Small intestine (tissue), 7 donors: ENCODE results near the gene OR4N2. TPM values are rescaled to one million over a fixed set of nuclear protein-coding genes. Genes with fewer than 3 reads are reported as not detected.
"Not testable (repeated sequence)": the region's sequence is repeated elsewhere in the genome, so short reads cannot be mapped to it uniquely, and the experiment has no call there.

Experiments
- DNase-seq, 2 donors: peaks; one replicate each; pipeline versions ENCODE4 v3.0.0 to v3.0.0-alpha.2; 2013
- FAIRE-seq: peaks from 2 replicates; lab custom pipeline; 2012; peaks lifted over from hg19 to GRCh38; lab: Jason Lieb, UNC
- H3K27ac ChIP-seq, 3 donors: one replicate each; pipeline ENCODE4 v1.5.1; 2013; ENCODE audit warnings: low read length in 2 of 3, mild to moderate bottlenecking in 2 of 3, control low read depth in 1 of 3, inconsistent platforms in 1 of 3, low read depth in 1 of 3, moderate library complexity in 1 of 3
- H3K27me3 ChIP-seq, 3 donors: one replicate each; pipeline ENCODE4 v1.6.1; 2013; ENCODE audit warnings: low read length in 3 of 3, inconsistent platforms in 1 of 3; ENCODE audit not compliant: control insufficient read depth in 3 of 3, insufficient read depth in 3 of 3
- H3K36me3 ChIP-seq, 3 donors: one replicate each; pipeline ENCODE4 v1.6.1; 2013; ENCODE audit warnings: low read length in 3 of 3, inconsistent platforms in 1 of 3, low read depth in 1 of 3, mild to moderate bottlenecking in 1 of 3, moderate library complexity in 1 of 3; ENCODE audit not compliant: control insufficient read depth in 3 of 3, insufficient read depth in 2 of 3
- H3K4me1 ChIP-seq, 3 donors: one replicate each; pipeline ENCODE4 v1.6.1; 2013; ENCODE audit warnings: low read length in 2 of 3, inconsistent platforms in 1 of 3, low read depth in 1 of 3, mild to moderate bottlenecking in 1 of 3, moderate library complexity in 1 of 3; ENCODE audit not compliant: control insufficient read depth in 3 of 3, insufficient read depth in 2 of 3
- H3K4me3 ChIP-seq, 3 donors: one replicate each; pipeline ENCODE4 v1.5.1; 2013; ENCODE audit warnings: low read length in 3 of 3, control low read depth in 1 of 3, inconsistent platforms in 1 of 3, low read depth in 1 of 3, mild to moderate bottlenecking in 1 of 3, moderate library complexity in 1 of 3
- H3K9me3 ChIP-seq, 2 donors: one replicate each; pipeline ENCODE4 v1.6.1; 2013; ENCODE audit warnings: low read depth in 1 of 2, low read length in 1 of 2; ENCODE audit not compliant: control insufficient read depth in 2 of 2, insufficient read depth in 1 of 2
- whole genome bisulfite sequencing, 3 donors: extraction: QIAGEN DNeasy Blood & Tissue Kit; methylation state at CpG; one replicate each; pipeline ENCODE4 v1.1.7; 2013; 5-methylcytosine and 5-hydroxymethylcytosine counted together
- polyA plus RNA-seq, 4 donors: library from polyadenylated mRNA; stranded (reverse) in 3 of 4; unstranded in 1 of 4; fragments of 200-250 nt in 3 of 4; fragments of 120-200 nt in 1 of 4; gene quantifications; one replicate each; pipeline versions ENCODE4 v1.2.1 to v1.2.3, GENCODE V29; 2013
- donor health status: healthy with polysubstance abuse.
- donor health status: control.
- donor health status: control.
- donor health status: Bipolar disorder and iron deficiency.
- donor health status: healthy.

OR4N2 gene
- polyA plus RNA-seq, 4 donors, result not detected

DNA sequence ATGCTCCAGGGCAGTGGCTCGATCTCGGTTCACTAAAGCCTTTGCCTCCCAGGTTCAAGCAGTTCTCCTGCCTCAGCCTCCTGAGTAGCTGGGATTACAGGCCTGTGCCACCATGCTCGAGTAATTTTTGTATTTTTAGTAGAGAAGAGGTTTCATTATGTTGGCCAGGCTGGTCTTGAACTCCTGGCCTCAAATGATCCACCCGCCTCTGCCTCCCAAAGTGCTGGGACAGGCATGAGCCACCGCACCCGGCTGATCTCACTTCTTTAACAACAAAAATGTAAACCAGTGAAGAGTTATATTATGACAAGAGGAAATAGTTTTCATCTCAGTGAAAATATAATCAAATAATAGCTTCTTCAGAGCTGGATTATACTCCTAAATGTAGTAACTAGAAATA, 16.3 kb upstream of the OR4N2 start:
- not testable (repeated sequence) for H3K4me1 ChIP-seq, H3K27me3 ChIP-seq, H3K36me3 ChIP-seq, H3K27ac ChIP-seq, FAIRE-seq, DNase-seq, H3K4me3 ChIP-seq
- 74 to 79% (median 74%) methylated on average over 6 of the region's 6 CpGs for WGBS, 3 donors
- peaks cover 2 to 13% of the 10 kb centered on the region in 2 donors for H3K9me3 ChIP-seq

DNA sequence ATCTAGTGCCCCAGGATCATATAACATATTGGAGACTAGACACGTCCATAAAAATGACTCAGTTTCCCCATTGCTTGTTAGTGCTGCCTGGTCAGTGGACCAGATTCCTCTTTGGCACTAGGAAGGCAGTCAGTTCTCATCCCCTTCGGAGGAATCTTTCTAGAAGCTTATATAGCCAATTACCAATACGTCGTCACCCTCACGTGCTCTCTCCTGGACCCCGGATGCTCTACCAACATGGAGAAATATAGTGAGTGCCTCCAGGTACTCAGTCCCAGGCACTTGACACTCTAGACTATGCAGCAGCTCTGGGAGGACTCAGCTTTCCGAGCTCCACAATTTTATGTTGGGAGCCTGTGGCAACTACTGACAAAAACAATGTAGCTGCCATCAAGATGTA, 15.4 kb upstream of the OR4N2 start:
- FAIRE-seq, result not testable (repeated sequence)

DNA sequence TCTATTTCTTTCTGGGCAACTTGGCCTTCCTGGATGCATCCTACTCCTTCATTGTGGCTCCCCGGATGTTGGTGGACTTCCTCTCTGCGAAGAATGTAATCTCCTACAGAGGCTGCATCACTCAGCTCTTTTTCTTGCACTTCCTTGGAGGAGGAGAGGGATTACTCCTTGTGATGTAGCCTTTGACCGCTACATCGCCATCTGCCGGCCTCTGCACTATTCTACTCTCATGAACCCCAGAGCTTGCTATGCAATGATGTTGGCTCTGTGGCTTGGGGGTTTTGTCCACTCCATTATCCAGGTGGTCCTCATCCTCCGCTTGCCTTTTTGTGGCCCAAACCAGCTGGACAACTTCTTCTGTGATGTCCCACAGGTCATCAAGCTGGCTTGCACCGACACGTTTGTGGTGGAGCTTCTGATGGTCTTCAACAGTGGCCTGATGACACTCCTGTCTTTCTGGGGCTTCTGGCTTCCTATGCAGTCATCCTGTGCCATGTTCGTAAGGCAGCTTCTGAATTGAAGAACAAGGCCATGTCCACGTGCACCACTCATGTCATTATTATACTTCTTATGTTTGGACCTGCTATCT, 7.0 kb upstream of the OR4N2 start:
- peaks cover 0 to 24% of the 10 kb centered on the region in 2 donors for H3K9me3 ChIP-seq
- H3K27me3 ChIP-seq, DNase-seq, H3K27ac ChIP-seq, H3K4me1 ChIP-seq, H3K4me3 ChIP-seq, FAIRE-seq, H3K36me3 ChIP-seq: not testable (repeated sequence)
- WGBS, 3 donors, result 70 to 74% (median 73%) methylated on average over 10 of the region's 10 CpGs

More for the DNA sequence above, 15.4 kb upstream of the OR4N2 start:
- not testable (repeated sequence) for DNase-seq, H3K4me3 ChIP-seq, H3K27ac ChIP-seq, H3K36me3 ChIP-seq, H3K27me3 ChIP-seq, H3K4me1 ChIP-seq
- WGBS, 3 donors, result 64 to 72% (median 66%) methylated on average over 7 of the region's 7 CpGs
- peaks cover 2 to 13% of the 10 kb centered on the region in 2 donors for H3K9me3 ChIP-seq

DNA sequence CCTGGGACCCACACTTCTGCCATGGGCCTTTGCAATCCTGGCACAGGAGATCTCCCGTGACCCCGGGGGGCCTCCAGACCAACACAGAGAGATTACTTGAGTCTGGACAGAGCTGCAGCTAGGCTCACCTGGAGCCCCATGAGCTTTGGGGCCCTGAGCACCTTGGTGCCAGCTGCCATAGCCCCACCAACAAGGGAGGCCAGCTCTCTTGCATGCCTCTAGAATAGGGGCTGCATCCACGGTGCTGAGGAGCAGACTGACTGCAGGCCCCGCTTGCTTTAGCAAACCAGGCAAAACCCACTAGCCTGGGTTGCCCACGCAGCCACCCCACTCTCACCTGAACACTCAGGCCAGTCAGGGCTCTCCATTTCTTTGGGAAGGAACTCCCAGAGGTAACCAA, 3.7 kb upstream of the OR4N2 start:
- H3K9me3 ChIP-seq, result peaks cover 0 to 24% of the 10 kb centered on the region in 2 donors
- FAIRE-seq (no peak), DNase-seq (no peak)
- WGBS, 3 donors, result 81 to 92% (median 91%) methylated on average over 5 of the region's 5 CpGs
- H3K27ac ChIP-seq, result no peak overlapping the region
- no peaks in the 10 kb centered on the region for H3K27me3 ChIP-seq
- H3K4me3 ChIP-seq, result no peak overlapping the region
- H3K36me3 ChIP-seq, result no peaks in the 10 kb centered on the region
- no peaks in the 10 kb centered on the region for H3K4me1 ChIP-seq

DNA sequence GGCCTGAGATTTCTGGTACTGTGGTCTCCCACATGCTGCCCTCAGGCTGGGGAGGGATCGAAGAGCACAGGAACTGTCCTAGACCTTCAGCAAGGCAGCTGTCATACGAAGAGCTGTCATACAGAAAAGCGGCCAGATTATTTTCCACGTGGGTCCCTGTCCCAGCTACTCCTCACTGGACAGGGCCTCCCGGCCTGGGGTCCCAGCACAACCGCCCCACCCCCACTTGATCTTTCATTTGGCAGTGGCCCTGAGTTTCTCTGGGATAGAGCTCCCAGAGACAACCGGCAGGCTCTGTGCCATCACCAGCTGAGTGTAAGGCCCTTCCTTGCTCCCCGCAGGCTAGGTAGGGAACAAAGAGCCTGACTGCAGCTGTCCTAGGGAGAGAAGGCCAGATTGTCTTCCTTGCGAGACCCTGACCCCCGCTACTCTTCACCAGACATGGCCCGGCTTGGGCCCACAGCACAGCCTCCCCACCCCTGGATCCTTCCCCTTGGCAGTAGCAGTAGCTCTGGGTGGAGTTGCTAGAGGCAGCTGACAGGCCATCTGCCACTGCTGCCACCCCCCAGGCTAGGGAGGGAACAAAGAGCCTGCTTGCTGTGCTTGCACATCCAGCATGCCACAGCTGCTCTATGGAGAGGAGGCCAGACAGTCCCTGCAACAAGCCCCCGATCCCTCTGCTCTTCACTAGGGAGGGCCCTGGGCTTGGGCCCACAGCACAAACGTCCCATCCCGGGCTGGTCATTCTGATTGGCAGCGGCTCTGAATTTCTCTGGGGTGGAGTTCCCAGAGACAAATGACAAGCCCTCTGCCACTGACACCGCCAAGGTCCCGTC, 3.1 kb upstream of the OR4N2 start:
- DNase-seq, result no peak
- WGBS, 3 donors, result 81 to 85% (median 83%) methylated on average over 17 of the region's 17 CpGs

DNA sequence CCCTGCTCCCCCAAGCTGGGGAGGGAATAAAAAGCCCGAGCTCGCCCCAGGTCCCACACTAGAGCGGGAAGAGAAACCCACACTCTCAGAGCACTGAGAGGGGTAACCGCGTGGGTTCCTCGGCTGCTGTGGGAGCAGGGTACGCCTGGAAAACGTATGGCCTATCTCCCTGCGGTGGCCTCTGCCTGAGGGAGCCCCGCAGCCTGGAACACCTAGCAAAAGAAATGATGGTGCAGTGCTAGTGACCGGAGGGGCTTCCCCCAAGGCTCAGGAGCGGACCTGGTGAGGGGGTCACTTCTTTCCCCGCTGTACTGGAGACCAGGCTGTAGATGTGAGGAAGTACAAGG, 2.5 kb upstream of the OR4N2 start:
- H3K27me3 ChIP-seq, result no peaks in the 10 kb centered on the region
- H3K9me3 ChIP-seq, result peaks cover 0 to 24% of the 10 kb centered on the region in 2 donors
- FAIRE-seq, result no peak
- no peak overlapping the region for H3K27ac ChIP-seq
- 82 to 83% (median 82%) methylated on average over 13 of the region's 13 CpGs for WGBS, 3 donors
- no peaks in the 10 kb centered on the region for H3K36me3 ChIP-seq
- no peak overlapping the region for H3K4me3 ChIP-seq
- DNase-seq, result no peak
- no peaks in the 10 kb centered on the region for H3K4me1 ChIP-seq

More for the DNA sequence above, 3.1 kb upstream of the OR4N2 start:
- no peak overlapping the region for H3K4me3 ChIP-seq
- no peak for FAIRE-seq
- H3K36me3 ChIP-seq, result no peaks in the 10 kb centered on the region
- no peak overlapping the region for H3K27ac ChIP-seq
- H3K27me3 ChIP-seq, result no peaks in the 10 kb centered on the region
- peaks cover 0 to 24% of the 10 kb centered on the region in 2 donors for H3K9me3 ChIP-seq
- no peaks in the 10 kb centered on the region for H3K4me1 ChIP-seq

DNA sequence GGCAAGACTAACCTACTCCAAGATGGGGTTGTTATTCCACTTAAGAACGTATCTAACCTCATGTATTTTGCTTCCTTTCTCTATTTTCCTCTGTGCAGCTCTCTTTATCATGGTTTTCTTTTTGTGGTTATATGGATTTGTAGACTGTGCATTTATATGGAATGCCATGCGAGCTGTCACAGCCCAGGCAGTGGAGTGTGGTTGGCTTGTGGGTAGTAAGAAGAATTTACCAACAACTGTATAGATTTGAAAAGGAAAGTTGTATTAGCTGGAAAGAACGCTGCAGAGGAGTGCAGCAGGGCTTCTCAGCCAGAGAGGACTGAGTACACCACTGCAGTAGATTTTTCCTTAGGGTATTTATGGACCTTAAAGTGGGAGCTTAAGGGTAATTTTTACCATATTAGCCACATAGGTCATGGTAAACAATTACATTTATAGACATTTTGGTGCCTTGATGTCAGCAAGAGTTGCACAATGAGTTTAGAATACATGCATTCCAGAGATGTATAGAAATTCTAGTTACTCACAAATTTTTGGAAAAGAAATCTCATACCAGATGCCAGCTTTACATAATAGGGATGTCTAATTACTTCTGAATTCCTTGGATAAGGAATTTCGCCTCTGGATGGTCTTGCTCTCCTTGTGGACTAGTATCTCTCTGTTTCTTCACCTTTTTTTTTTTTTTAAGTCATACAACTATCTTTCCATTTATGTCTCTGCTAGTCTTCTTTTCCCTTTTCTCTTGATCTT, 9.8 kb downstream of the OR4N2 start:
- not testable (repeated sequence) for H3K4me1 ChIP-seq, H3K4me3 ChIP-seq, DNase-seq, H3K9me3 ChIP-seq, H3K27me3 ChIP-seq, H3K36me3 ChIP-seq, H3K27ac ChIP-seq, FAIRE-seq
- WGBS, 3 donors, result 49 to 57% (median 55%) methylated on average over 4 of the region's 4 CpGs

DNA sequence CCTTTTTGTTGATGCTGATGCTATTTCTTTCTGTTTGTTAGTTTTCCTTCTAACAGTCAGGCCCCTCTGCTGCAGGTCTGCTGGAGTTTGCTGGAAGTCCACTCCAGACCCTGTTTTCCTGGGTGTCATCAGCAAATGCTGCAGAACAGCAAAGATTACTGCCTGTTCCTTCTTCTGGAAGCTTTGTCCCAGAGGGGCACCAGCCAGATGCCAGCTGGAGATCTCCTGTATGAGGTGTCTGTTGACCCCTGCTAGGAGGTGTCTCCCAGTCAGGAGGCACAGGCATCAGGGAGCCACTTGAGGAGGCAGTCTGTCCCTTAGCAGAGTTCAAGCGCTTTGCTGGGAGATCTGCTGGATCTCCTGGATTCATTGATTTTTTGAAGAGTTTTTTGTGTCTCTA, 16.3 kb downstream of the OR4N2 start:
- FAIRE-seq, DNase-seq, H3K9me3 ChIP-seq, H3K4me1 ChIP-seq, H3K36me3 ChIP-seq, H3K4me3 ChIP-seq, H3K27ac ChIP-seq, H3K27me3 ChIP-seq: not testable (repeated sequence)
- WGBS, 3 donors, result 41 to 84% (median 79%) methylated on average over 1 of the region's 1 CpG
